ENCODE measurements around the gene USH2A. TPM values are rescaled to one million over a fixed set of nuclear protein-coding genes. Genes with fewer than 3 reads are reported as not detected.

The USH2A gene
- total and polyA plus RNA-seq, 2 experiments from 2014 or later: under 0.01 to 0.01 TPM

- Histone ChIP-seq H3K4me3 (no peak overlapping the region), H3K9me3 (ENCODE audit: low read depth) (no peaks in the 10 kb centered on the region), H3K36me3 (ENCODE audit: low read depth) (peaks cover 25% of the 10 kb centered on the region), H3K27ac (no peak overlapping the region), H3K4me1 (ENCODE audit: insufficient read depth) (peaks cover 12% of the 10 kb centered on the region), H3K9me2 (ENCODE audit: insufficient read depth) (no peaks in the 10 kb centered on the region), H4K20me1 (ENCODE audit: insufficient read depth) (no peaks in the 10 kb centered on the region), H3K27me3 (replicated peaks; ENCODE audit: insufficient read depth) (no peaks in the 10 kb centered on the region), H3K79me2 (ENCODE audit: insufficient read depth) (no peaks in the 10 kb centered on the region), H3F3A (ENCODE audit: insufficient read depth) (0 out of 2 replicates have a peak, but pooled peaks cover 14% of the 10 kb centered on the region), H2AFZ (no peak overlapping the region), H3K4me2 (ENCODE audit: unreplicated experiment) (no peak overlapping the region), H3K9ac (no peak overlapping the region)
- TF ChIP-seq EZH2phosphoT487 (IDR thresholded peaks at IDR 0.05; ENCODE audit: insufficient read depth, low read depth) (no peak), EZH2 (IDR thresholded peaks at IDR 0.05; ENCODE audit: insufficient read depth, poor library complexity, severe bottlenecking) (no peak)
- in situ Hi-C loops (cut with MboI): no loop called here
- DNase-seq: no peak
- WGBS, 2 experiments (ENCODE audit: low coverage in 1 of 2, low lambda C conversion rate in 2 of 2, missing lambda C conversion rate in 2 of 2): 9 to 18% methylated on average over 1 of the region's 1 CpG
Observed at GRCh38 chr1:215607412-215607811, 815.8 kb downstream of the USH2A start.

DNA sequence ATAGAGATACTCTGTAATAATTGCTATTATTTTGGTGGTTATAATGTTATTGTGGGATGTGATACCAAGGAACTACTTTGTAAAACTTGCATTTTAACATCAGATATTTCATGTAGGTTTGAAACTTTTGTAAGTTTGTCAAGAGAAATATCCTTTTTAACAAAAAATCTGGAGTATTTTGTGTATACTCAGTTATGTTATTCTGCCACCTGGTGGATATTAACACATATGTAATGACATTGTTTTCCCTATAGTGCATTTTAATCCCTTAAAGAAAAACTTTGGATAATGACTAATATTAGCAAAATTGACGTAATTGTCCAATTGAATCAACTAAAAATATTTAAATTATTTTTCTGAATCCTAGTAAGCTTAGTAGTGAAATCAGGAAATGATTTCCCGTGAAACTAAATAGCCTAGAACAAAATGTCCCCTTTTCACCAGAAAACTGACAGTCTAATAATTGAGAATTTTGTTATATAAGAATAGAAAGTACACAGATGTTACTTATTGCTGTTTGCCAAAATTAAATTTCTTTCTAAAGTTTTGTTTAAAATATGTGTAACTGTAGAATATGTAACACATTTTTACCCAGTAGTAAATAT lies 816.6 kb downstream of the USH2A start:
- Histone ChIP-seq H3K4me1 (ENCODE audit: insufficient read depth) (peaks cover 14% of the 10 kb centered on the region), H3K9me3 (ENCODE audit: low read depth) (no peaks in the 10 kb centered on the region), H3K27me3 (replicated peaks; ENCODE audit: insufficient read depth) (no peaks in the 10 kb centered on the region), H3K9me2 (ENCODE audit: insufficient read depth) (no peaks in the 10 kb centered on the region), H3K4me2 (ENCODE audit: unreplicated experiment) (no peak overlapping the region), H3K79me2 (ENCODE audit: insufficient read depth) (no peaks in the 10 kb centered on the region), H3K36me3 (ENCODE audit: low read depth) (peaks cover 26% of the 10 kb centered on the region; the same call in 1 of the 2 replicates), H4K20me1 (ENCODE audit: insufficient read depth) (no peaks in the 10 kb centered on the region), H3K9ac (no peak overlapping the region), H3F3A (ENCODE audit: insufficient read depth) (0 out of 2 replicates have a peak, but pooled peaks cover 14% of the 10 kb centered on the region), H3K27ac (no peak overlapping the region), H2AFZ (no peak overlapping the region; the same call in 1 of the 2 replicates), H3K4me3 (no peak overlapping the region)
- in situ Hi-C loops (cut with MboI): no loop called here
- TF ChIP-seq EZH2phosphoT487 (IDR thresholded peaks at IDR 0.05; ENCODE audit: insufficient read depth, low read depth) (no peak), EZH2 (IDR thresholded peaks at IDR 0.05; ENCODE audit: insufficient read depth, poor library complexity, severe bottlenecking) (no peak)
- WGBS, 2 experiments (ENCODE audit: low coverage in 1 of 2, low lambda C conversion rate in 2 of 2, missing lambda C conversion rate in 2 of 2): 59 to 61% methylated on average over 2 of the region's 2 CpGs
- DNase-seq: peak; percentile 74

GRCh38 chr1:215606036-215606435 lies 817.2 kb downstream of the USH2A start:
- no peak overlapping the region for H3K27ac ChIP-seq
- no peak for TF ChIP-seq EZH2phosphoT487 (IDR thresholded peaks at IDR 0.05; ENCODE audit: insufficient read depth, low read depth)
- no peak for TF ChIP-seq EZH2 (IDR thresholded peaks at IDR 0.05; ENCODE audit: insufficient read depth, poor library complexity, severe bottlenecking)
- WGBS, 2 experiments (ENCODE audit: low coverage in 1 of 2, low lambda C conversion rate in 2 of 2, missing lambda C conversion rate in 2 of 2): 63 to 69% methylated on average over 3 of the region's 3 CpGs
- H3K4me2 ChIP-seq (ENCODE audit: unreplicated experiment): no peak overlapping the region
- no peak overlapping the region for H3K4me3 ChIP-seq
- H3K9me2 ChIP-seq (ENCODE audit: insufficient read depth): no peaks in the 10 kb centered on the region
- 0 out of 2 replicates have a peak, but pooled peaks cover 14% of the 10 kb centered on the region for H3F3A ChIP-seq (ENCODE audit: insufficient read depth)
- in situ Hi-C loops (cut with MboI): no loop called here
- no peaks in the 10 kb centered on the region for H3K9me3 ChIP-seq (ENCODE audit: low read depth)
- no peaks in the 10 kb centered on the region for H4K20me1 ChIP-seq (ENCODE audit: insufficient read depth)
- no peak overlapping the region; the same call in 1 of the 2 replicates for H2AFZ ChIP-seq
- peaks cover 27% of the 10 kb centered on the region; the same call in 1 of the 2 replicates for H3K36me3 ChIP-seq (ENCODE audit: low read depth)
- no peaks in the 10 kb centered on the region for H3K79me2 ChIP-seq (ENCODE audit: insufficient read depth)
- no peak overlapping the region for H3K9ac ChIP-seq
- no peak for DNase-seq
- H3K27me3 ChIP-seq (replicated peaks; ENCODE audit: insufficient read depth): no peaks in the 10 kb centered on the region
- H3K4me1 ChIP-seq (ENCODE audit: insufficient read depth): peaks cover 14% of the 10 kb centered on the region

GRCh38 chr1:215605011-215605621 lies 818.1 kb downstream of the USH2A start:
- Histone ChIP-seq H3K27ac (no peak overlapping the region), H3K27me3 (replicated peaks; ENCODE audit: insufficient read depth) (no peaks in the 10 kb centered on the region), H2AFZ (no peak overlapping the region), H3K79me2 (ENCODE audit: insufficient read depth) (no peaks in the 10 kb centered on the region), H3K4me3 (no peak overlapping the region), H3K4me2 (ENCODE audit: unreplicated experiment) (no peak overlapping the region), H3K4me1 (ENCODE audit: insufficient read depth) (peaks cover 14% of the 10 kb centered on the region), H3K9me3 (ENCODE audit: low read depth) (no peaks in the 10 kb centered on the region), H3K36me3 (ENCODE audit: low read depth) (peaks cover 24% of the 10 kb centered on the region; the same call in 1 of the 2 replicates), H3K9me2 (ENCODE audit: insufficient read depth) (no peaks in the 10 kb centered on the region), H3F3A (ENCODE audit: insufficient read depth) (0 out of 2 replicates have a peak, but pooled peaks cover 14% of the 10 kb centered on the region), H3K9ac (no peak overlapping the region), H4K20me1 (ENCODE audit: insufficient read depth) (no peaks in the 10 kb centered on the region)
- peak; percentile 17 for DNase-seq
- in situ Hi-C loops (cut with MboI): no loop called here
- TF ChIP-seq EZH2 (IDR thresholded peaks at IDR 0.05; ENCODE audit: insufficient read depth, poor library complexity, severe bottlenecking): no peak
- no peak for TF ChIP-seq EZH2phosphoT487 (IDR thresholded peaks at IDR 0.05; ENCODE audit: insufficient read depth, low read depth)

Measured in GM23248 (cell line).